ENCODE measurements around the gene WDR31.
A peak's percentile ranks its signal among the peaks of the same experiment; 100 is the strongest.
"Not testable (repeated sequence)": the region's sequence is repeated elsewhere in the genome, so short reads cannot be mapped to it uniquely, and the experiment has no call there.

Gene WDR31

DNA sequence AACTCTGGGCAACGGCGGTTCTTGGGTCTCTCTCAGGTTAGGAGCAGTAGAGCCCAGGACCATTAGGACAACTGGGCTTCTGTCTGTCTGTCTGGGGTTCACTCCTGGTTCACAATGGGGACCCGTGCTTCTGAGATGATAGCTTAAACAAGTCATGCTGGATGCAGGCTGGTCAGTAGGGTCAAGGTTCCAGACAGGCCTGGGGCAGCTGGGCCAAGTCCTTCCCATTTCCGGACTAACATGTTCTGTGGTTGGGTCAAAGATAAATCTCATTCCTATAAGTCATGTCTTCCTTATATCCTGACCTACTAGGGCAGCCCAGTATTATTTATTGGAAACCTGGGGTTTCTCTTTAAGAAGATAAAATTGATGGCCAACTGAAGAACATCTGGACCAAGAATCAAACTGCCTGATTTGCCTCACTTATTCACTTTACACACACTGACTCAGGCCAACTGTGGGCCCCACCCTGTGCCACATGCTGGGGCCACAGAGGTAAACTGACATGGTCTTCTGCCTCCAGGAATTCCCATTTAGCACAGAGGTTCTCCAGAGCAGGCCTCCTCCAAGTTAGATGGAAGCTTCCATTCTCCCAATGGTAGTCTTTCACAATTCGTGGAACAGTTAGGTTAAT is 28.4 kb upstream of the WDR31 start:
- no peak for DNase-seq

DNA sequence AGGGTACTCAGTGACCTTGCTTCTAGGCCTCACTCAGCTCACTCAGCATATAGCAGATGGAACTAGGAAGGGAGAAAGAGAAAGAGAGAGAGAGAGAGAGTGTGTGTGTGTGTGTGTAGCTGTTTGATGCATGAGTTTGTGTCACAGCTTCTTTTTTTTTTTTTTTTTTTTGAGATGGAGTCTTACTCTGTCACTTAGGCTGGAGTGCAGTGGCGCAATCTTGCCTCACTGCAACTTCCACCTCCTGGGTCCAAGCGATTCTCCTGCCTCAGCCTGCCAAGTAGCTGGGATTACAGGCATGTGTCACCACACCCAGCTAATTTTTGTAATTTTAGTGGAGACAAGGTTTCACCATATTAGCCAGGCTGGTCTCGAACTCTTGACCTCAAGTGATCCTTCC is 25.6 kb upstream of the WDR31 start:
- not testable (repeated sequence) for DNase-seq

DNA sequence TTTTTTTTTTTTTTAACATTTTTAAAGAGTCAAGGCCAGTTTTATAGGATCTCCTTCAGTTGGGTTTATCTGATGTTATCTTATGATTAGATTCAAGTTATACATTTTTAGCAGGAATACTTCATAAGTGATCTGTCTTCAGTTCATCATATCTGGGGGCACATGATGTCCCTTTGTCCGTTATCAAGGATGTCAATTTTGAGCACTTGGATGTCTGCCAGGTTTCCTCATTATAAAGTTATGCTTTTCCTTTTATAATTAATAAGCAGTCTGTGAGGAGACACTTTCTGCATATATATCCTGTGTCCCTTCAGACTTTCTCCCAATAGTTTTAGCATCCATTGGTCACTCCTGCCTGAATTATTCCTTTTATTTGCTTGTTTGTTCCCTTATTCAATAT is 24.9 kb upstream of the WDR31 start:
- DNase-seq, result no peak

DNA sequence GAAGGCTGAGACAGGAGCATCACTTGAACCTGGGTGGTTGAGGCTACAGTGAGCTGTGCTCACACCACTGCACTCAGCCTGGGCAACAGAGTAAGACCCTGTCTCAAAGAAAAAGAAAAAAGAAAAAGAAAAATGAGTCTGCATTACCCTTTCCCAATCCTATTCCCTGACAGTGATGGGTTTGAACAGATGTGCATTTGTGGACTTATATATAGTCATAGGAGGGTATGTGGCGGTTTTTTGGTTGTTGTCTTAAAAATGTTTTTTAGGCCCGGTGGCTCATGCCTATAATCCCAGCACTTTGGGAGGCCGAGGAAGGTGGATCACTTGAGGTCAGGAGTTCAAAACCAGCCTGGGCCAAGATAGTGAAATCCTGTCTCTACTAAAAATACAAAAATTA is 23.3 kb upstream of the WDR31 start:
- DNase-seq, result no peak

DNA sequence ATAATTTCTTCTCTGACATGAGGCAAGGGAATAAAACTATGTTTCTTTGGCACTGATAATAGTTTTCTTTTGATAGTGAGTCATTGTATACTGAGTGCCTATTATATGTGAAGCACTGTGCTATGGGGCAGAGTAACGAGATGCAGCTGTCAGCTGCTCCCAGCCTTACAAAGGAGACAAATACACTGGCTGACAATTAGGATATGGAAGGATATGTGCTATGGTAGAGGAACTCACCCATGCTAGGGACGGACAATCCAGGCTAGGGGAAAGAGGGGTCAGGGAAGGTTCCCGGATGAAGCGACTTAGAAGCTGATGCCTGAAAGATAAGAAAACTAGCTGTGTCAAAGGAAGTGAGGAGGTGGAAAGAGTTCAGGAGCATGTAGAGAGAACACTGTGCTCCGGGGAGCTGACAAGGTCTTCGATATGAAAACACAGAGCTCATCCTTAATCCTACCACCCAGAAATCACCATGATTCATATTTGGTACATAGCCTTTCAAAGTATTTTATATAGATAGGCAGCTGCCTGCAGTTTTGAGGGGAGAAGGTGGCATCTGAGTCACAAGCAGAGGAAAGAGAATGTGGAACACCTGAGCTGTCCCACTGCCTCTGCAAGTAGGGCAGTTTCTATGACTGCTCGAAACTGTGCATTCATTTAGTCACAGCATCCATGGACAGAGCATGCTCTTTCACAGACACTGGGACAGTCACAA is 21.4 kb upstream of the WDR31 start:
- no peak for DNase-seq

DNA sequence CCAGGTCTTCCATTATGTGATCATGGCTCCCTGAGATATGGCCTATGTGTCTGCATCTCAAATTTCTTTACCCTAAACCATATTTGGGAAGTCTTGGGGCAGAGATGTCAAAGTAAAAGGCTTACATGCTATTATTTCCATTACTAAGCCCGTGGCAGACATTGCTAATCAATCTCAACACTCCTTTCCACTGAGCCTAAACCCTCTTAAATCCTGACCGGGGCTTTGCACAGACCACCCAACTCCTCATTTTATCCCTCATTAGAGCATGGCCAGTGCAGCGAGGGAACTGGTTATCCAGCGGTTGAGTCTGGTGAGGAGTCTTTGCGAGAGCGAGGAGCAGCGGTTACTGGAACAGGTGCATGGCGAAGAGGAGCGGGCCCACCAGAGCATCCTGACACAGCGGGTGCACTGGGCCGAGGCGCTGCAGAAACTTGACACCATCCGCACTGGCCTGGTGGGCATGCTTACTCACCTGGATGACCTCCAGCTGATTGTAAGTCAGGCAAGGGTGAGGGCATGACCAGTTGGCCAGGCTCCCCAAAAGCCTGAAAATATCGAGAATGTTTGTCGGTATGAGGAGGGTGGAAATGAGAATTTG is 20.3 kb upstream of the WDR31 start:
- no peak for DNase-seq

DNA sequence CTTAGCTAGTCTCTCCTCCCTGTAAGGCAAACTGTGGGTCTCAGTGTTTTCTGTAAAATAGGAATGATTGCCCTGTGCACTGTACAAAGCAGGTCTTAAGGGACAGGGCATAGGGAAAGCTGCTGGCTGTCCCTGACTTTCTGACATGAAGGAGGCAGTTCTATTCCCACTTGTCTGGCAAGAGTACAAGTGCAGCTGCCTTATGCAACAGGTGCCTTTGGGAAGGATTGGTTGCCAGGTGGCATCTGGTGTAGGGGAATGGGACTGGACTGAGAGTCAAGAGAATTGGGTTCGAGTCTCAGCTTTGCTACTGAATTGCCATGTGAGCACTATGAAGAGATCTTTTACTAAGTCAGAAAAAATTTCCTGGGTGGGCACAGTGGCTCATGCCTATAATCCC is 19.3 kb upstream of the WDR31 start:
- no peak for DNase-seq

DNA sequence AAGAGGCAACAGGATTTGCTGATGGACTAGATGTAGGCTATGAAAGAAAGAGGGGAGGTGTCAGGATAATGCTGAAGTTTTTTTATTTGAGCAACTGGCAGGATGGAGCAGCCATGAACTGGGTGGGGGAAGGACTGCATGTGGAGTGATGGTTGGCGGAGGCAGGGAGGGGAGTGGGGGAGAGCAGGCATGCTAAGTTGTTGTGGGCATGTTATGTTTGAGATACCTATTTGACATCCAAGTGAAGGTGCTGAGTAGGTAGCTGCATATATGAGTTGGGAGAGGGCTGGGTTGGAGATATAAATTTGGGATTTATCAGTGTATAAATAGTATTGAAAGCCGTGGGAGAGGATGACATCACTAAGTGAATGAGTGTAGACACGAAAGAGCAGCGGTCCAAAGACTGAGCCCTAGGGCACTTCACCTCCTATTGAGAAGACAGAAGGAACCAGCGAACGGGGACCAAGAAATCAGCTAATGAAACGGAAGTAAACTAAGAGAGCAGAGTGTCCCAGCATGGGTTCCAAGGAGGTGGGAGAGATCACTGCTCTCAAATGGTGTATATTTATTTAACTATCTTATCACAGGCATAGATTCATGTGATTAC is 16.7 kb upstream of the WDR31 start:
- DNase-seq, result no peak

DNA sequence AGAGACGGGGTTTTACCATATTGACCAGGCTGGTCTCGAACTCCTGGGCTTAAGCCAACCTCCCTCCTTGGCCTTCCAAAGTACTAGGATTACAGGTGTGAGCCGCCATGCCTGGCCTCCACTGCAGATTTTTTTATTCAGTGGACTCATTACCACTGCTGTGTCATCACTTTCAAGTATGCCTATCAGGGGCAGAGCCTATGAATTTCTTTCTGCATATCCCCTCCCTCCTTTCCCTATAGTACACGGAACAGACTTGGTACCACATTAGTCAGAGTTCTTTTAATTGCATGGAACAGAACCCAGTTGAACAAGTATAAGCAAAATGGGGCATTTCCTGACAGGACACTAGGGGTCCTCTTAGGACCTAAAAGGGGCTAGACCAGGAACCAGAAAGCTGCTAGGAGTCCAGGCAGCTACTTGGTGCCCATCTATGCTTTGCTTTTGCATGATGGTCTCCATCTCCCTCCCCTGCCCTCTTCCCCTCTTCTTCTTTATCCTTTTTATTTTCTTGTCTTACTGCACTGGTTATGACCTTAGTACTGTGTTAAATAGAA is 15.0 kb upstream of the WDR31 start:
- no peak for DNase-seq

DNA sequence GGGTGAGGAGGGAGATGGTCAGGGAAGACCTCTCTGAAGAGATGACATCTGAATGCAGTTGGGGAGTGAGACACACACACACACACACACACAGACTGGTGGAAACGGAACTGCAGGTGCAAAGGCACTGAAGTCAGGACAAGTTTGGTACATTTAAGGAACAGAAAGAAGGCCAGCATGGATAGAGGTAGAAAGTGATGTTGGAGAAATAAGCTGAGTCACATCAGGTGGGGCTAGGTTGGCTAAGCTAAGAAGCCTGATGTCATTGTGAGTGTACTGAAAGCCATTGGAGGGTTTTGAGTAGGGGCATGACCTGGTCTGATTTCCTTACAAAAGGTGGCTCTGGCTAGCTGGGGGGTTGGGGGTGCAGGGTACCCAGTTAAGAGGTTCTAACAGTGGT is 12.3 kb upstream of the WDR31 start:
- DNase-seq, result peak; percentile 70

DNA sequence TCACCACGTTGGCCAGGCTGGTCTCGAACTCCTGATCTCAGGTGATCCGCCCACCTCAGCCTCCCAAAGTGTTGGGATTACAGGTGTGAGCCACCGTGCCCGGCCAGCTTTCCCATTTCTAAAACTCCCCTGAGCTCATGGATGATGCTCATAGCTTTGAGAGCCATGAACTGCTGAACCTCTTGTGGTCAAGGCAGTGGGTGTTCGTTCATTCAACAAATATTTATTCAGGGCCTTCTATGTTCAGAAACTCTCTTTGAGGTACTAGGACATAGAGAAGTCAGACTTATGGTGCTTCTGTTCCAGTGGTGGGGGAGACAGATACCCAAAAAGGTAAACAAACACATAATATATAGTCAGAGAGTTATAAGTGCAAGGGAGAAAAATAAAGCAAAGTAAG is 11.9 kb upstream of the WDR31 start:
- no peak for DNase-seq

DNA sequence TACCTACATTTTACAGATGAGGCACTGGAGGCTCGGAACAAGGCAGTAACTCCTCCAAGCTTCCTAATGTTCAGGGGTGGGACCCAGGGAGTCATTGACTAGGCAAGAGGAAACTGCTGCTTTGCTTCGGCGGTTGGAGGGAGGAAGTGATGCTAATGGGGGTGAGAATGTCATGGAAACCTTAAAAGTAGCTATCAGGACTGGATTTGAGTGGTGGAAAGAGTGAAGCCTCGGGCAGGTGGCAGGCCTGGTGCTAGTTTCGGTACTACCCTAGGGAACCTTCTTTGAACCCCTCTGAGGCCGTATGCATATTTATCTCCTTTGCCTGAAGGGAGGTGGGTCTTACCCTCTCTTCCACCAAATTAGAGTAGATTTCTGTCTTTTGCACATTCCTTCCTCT is 10.9 kb upstream of the WDR31 start:
- DNase-seq, result peak; percentile 60

DNA sequence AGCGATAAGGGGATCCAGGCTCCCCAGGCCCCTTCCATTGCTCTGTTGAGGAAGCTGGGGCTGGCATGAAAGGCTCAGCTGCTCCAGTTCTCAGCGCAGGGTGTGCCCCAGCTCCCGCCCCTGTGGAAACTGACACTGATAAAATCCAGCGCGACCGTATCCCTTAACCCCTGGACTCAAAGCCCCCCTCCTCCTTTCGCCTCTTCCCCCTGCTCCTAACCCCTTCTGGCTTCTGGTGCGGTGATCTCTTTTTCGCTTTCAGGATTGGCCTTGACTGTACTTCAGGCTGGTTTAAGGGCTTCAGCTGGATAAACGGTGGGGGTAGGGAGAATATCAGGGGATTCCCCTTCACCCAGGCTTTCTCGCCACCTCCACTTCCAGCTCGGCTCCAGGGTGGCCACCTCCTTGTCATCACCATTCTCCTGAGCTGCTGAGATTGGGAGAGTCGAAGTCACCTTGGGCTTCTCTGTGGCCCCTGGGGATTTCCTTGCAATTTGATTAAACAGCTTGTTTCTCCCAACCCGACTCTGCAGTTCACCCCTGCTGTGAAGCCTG is 10.1 kb upstream of the WDR31 start:
- peak; percentile 38 for DNase-seq

DNA sequence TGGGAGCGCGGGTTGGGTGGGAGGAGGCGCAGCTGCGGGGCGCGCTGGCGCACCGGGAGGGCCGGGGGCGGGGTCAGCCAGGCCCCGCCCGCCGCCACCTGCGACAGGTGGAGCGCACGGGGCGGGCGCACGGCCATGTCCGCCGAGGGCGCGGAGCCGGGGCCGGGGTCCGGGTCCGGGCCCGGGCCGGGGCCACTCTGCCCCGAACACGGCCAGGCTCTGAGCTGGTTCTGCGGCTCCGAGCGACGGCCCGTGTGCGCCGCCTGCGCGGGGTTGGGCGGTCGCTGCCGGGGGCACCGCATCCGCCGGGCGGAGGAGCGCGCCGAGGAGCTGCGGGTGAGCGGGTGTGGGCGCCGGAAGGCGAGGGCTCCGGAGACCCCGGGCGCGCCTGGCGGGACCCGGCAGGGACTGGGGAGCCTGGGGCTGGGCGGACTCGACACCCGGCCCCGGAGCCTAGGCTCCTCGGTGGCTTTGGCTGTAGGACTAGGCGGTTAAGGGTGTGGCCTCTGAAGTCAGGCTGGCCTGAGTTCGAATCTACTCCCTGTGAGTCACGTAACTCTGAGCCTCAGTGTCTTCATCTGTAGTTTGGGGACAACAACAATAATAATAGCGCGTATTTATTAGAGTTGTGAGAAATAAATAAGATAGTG is 9.5 kb upstream of the WDR31 start, which contains the start of gene BSPRY:
TSS of gene BSPRY (plus strand) at position 97 of the 650 bp plus-strand sequence. CDS start at position 136, 39 bp downstream.
- DNase-seq, result peak; percentile 71

DNA sequence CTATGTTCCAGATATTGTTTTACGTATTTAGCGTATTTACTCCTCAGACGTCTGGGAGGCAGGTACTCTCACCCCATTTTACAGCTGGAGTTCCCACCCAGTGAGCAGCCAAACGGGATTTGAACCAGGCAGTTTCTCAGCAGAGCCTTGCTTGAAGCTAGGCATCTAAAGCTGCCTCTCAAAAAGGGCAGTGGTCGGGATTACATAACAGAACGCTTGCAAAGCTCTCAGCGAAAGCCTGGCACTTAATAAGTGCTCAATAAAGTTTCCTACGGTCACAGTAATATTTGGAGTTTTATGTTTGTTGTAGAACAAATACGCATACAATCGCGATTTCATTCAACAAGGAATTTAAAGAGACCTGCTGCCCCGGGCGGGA is 9.0 kb upstream of the WDR31 start:
- DNase-seq, result no peak

DNA sequence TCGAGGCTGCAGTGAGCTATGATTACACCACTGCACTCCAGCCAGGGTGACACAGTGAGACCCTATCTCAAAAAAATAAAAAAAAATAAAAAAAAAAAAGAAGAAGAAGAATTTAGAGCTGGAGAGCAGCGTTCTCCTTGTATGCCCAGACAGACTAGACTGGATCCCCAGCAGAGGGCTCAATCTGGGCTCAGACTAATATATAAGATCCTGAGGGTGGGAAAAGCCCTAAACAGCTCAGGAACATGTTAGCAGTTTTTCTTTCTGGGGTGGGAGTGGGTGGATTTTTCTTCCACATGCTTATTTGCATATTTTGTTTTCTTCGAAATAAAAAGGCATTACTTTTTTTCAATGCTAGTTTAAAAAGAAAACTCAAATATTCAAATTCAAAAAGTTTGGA is 8.4 kb upstream of the WDR31 start:
- DNase-seq, result no peak

DNA sequence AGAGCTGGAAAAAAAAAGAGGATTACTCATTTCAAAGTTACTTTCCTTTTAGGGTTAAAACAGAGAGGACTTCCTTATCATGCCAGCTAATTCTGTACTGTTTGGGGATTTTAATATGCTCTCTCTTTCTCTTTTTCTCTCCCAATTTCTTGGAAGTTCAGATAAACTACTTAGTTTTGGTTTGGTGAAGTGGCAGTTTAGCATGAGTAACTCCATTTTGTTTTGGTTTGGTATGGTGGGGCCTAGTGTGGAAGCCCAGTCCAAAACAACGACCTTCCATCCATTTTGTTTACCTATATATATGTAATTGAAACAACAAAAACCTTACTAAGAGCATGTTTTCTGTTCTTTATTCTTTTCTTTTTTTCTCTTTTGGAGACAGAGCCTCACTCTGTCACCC is 5.6 kb upstream of the WDR31 start:
- DNase-seq, result no peak

DNA sequence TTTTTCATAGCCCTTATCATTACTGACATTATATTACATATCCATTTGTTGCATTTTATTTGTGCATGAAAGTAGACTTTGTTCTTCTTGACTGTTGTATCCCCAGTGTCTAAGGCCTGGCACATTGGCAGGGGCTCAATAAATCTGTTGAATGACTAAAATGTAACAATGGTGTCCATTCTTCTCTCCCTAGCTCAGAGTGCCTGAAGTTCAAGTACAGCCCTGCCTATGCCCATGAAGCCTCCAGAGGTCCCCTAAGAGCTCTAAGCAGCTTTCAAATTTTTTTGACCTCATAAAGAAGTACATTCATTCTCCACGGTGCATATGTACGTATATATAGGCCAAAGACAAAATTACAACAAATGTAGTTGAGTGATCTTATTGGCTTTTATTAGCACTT is 5.1 kb upstream of the WDR31 start:
- no peak for DNase-seq

DNA sequence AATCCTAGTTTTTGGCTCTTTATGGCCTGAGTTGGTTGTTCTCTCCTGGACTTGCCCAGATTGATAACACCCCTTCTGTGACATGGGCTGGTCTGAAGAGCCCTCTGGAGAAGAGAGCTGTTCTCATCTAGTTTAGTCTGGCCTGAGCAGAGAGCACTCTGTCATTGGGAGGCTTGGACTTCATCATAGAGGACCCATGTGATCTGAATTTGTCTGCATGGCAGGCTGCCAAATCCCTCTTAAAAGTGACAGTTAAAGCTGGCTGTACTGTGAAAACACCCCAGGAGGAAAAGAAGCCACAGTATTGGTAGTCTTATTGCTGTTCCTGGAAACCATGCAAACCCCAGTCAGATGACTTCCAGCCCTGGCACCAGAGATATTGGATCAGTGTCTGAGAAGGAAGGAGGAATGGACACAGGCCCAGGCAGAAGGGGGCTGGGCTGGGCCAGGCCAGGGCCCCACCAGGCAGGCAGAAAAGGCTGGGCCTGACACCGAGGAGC is 3.7 kb upstream of the WDR31 start:
- DNase-seq, result peak; percentile 88

DNA sequence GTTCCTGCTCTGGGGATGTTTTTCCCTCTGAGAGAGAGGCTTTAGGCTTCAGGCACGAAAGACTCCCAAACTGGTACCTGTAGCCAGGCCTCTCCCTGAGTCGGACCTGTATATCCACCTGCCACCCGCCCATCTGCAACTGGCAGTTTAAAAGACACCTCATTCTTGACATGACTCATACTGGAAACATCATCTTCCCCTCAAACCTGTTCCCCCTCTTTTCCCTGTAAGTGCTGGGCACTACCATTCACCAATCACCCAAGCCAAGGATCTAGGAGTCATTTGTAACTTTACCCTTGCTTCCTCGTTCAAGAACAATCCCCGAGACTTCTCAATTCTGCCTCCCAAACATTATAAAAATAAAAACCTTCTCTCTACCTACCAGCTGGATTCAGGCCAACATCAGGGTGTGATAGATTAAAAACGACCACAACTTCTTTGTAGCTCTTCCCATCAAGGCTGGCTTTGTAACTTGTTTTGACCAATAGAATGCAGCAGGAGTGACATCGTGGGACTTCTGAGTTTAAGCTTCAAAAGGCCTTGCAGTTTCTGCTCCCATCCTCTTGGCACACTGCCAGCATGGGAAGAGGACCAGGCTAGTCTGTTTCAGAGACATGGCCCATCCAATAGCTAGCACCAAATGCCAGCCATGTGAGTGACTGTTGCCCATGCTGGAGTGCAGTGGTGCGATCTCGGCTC is 1.8 kb upstream of the WDR31 start:
- no peak for DNase-seq

DNA sequence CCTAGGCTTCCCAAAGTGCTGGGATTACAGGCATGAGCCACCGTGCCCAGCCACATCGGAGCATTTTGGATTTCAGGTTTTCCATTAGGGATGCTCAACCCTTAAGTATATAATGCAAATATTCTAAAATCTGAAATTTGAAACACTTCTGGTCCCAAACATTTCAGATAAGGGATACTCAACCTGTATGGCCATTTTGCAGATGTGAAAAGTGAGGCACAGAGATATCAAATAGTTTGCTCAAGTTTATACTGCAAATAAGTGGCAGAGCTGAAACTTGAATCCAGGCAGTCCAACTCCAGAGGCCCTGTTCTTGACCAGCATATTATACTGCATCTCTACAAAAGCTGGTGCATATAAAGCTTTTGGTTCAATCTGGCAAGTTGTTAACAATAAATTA is 2.4 kb downstream of the WDR31 start:
- DNase-seq, result no peak

DNA sequence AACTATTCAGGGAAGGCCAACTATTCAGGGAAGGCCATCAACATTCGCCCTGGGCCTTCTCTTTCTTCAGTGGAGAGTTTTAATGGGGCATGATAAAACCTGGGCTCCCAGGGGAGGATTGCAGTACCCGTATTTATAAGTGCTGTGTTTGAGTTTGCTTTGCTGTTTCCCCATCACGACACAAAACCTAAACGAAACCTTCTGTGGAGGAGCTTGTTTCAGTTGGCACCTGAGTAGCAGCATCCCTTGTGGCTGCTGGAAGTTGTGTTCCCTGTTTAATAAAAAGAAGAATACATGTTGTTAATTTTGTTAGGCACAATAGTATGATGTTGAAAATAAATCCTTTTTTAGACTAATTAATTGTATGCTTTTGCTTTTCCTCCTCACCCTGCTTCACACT is 8.3 kb downstream of the WDR31 start:
- DNase-seq, result no peak

All from RPMI8226 (cell line).